ENCODE data around the gene ENTPD2. TPM values are rescaled to one million over a fixed set of nuclear protein-coding genes. Genes with fewer than 3 reads are reported as not detected.

Gene ENTPD2
- total RNA-seq, 1 donor from 2014 or later = not detected

GRCh38 chr9:137020771-137021567 lies 32.9 kb downstream of the ENTPD2 start:
- intact Hi-C loops (cut with micrococcal nuclease) = no loop called here

- intact Hi-C loops (cut with micrococcal nuclease) = no loop called here
These were observed 33.8 kb downstream of the ENTPD2 start for GRCh38 chr9:137019891-137020683.

GRCh38 chr9:137018761-137019559 lies 34.9 kb downstream of the ENTPD2 start:
- intact Hi-C loops (cut with micrococcal nuclease) = no loop called here

- intact Hi-C loops (cut with micrococcal nuclease) = no loop called here
These were observed 35.9 kb downstream of the ENTPD2 start for GRCh38 chr9:137017791-137018497.

GRCh38 chr9:137017071-137017470 lies 36.8 kb downstream of the ENTPD2 start:
- intact Hi-C loops (cut with micrococcal nuclease) = no loop called here

- intact Hi-C loops (cut with micrococcal nuclease) = no loop called here
These were observed 37.4 kb downstream of the ENTPD2 start for GRCh38 chr9:137016436-137016835.

- intact Hi-C loops (cut with micrococcal nuclease) = no loop called here
These were observed 37.9 kb downstream of the ENTPD2 start for GRCh38 chr9:137015976-137016375.

- intact Hi-C loops (cut with micrococcal nuclease) = no loop called here
These were observed 38.3 kb downstream of the ENTPD2 start for GRCh38 chr9:137015540-137015930.

- intact Hi-C loops (cut with micrococcal nuclease) = no loop called here
These were observed 38.9 kb downstream of the ENTPD2 start for GRCh38 chr9:137014776-137015539.

GRCh38 chr9:137014166-137014565 lies 39.7 kb downstream of the ENTPD2 start:
- intact Hi-C loops (cut with micrococcal nuclease) = no loop called here

GRCh38 chr9:137013571-137013940 lies 40.3 kb downstream of the ENTPD2 start:
- intact Hi-C loops (cut with micrococcal nuclease) = no loop called here

- intact Hi-C loops (cut with micrococcal nuclease) = no loop called here
These were observed 40.9 kb downstream of the ENTPD2 start for GRCh38 chr9:137012694-137013570.

GRCh38 chr9:137011907-137012675 lies 41.8 kb downstream of the ENTPD2 start:
- intact Hi-C loops (cut with micrococcal nuclease) = no loop called here

GRCh38 chr9:137011156-137011555 lies 42.7 kb downstream of the ENTPD2 start:
- intact Hi-C loops (cut with micrococcal nuclease) = no loop called here

GRCh38 chr9:137009938-137010732 lies 43.7 kb downstream of the ENTPD2 start:
- intact Hi-C loops (cut with micrococcal nuclease) = no loop called here

GRCh38 chr9:137009217-137009616 lies 44.6 kb downstream of the ENTPD2 start:
- intact Hi-C loops (cut with micrococcal nuclease) = no loop called here

GRCh38 chr9:137008312-137008711 lies 45.5 kb downstream of the ENTPD2 start:
- intact Hi-C loops (cut with micrococcal nuclease) = no loop called here

- intact Hi-C loops (cut with micrococcal nuclease) = no loop called here
These were observed 46.0 kb downstream of the ENTPD2 start for GRCh38 chr9:137007816-137008270.
